Trophoblast cell (in vitro differentiated cells and primary cell): Measurements from ENCODE around the gene GIMAP8.

ENCODE experiments used
- DNase-seq, 2 donors: peaks; one replicate each; pipeline ENCODE4 v3.0.0-alpha.2; 2016
- H2AFZ ChIP-seq: 2 replicates; pipeline ENCODE4 v1.6.1; 2013; ENCODE audit warnings: low read length, moderate library complexity, mild to moderate bottlenecking; ENCODE audit not compliant: insufficient read depth, poor library complexity
- H2AK5ac ChIP-seq: 2 replicates; pipeline ENCODE4 v1.6.1; 2013; ENCODE audit warnings: mild to moderate bottlenecking, low read length
- H2BK120ac ChIP-seq: 2 replicates; pipeline ENCODE4 v1.6.1; 2013; ENCODE audit warnings: low read length, mild to moderate bottlenecking, moderate library complexity; ENCODE audit not compliant: insufficient read depth, poor library complexity
- H2BK12ac ChIP-seq: 2 replicates; pipeline ENCODE4 v1.6.1; 2013; ENCODE audit warnings: mild to moderate bottlenecking, low read length, moderate library complexity
- H2BK5ac ChIP-seq: 2 replicates; pipeline ENCODE4 v1.6.1; 2013; ENCODE audit warnings: low read length, low read depth, moderate library complexity, mild to moderate bottlenecking; ENCODE audit not compliant: poor library complexity
- H3K14ac ChIP-seq: 2 replicates; pipeline ENCODE4 v1.6.1; 2013; ENCODE audit warnings: mild to moderate bottlenecking, low read length
- H3K18ac ChIP-seq: 2 replicates; pipeline ENCODE4 v1.6.1; 2013; ENCODE audit warnings: mild to moderate bottlenecking, low read length
- H3K23ac ChIP-seq: 2 replicates; pipeline ENCODE4 v1.6.1; 2013; ENCODE audit warnings: low read length
- H3K27ac ChIP-seq: 2 replicates; pipeline ENCODE4 v1.5.1; 2013; ENCODE audit warnings: low read depth, mild to moderate bottlenecking, inconsistent platforms, low read length, moderate library complexity
- H3K27me3 ChIP-seq: 2 replicates; pipeline ENCODE4 v1.6.1; 2013; ENCODE audit warnings: inconsistent platforms, mild to moderate bottlenecking, low read length, moderate library complexity; ENCODE audit not compliant: insufficient read depth
- H3K36me3 ChIP-seq, 2 experiments: 1 replicate in 1 of 2; 2 replicates in 1 of 2; pipeline ENCODE4 v1.6.1; 2013; ENCODE audit warnings: low read length in 2 of 2, mild to moderate bottlenecking in 2 of 2, moderate library complexity in 1 of 2; ENCODE audit not compliant: insufficient read depth in 2 of 2, control insufficient read depth in 1 of 2
- H3K4ac ChIP-seq: 2 replicates; pipeline ENCODE4 v1.6.1; 2013; ENCODE audit warnings: low read depth, mild to moderate bottlenecking, low read length, moderate library complexity
- H3K4me1 ChIP-seq, 2 experiments: 1 replicate in 1 of 2; 2 replicates in 1 of 2; pipeline ENCODE4 v1.6.1; 2013; ENCODE audit warnings: low read length in 2 of 2, mild to moderate bottlenecking in 2 of 2, moderate library complexity in 1 of 2; ENCODE audit not compliant: insufficient read depth in 2 of 2, control insufficient read depth in 1 of 2
- H3K4me2 ChIP-seq: 2 replicates; pipeline ENCODE4 v1.6.1; 2013; ENCODE audit warnings: inconsistent platforms, mild to moderate bottlenecking, low read length, moderate library complexity
- H3K4me3 ChIP-seq: 2 replicates; pipeline ENCODE4 v1.5.1; 2013; ENCODE audit warnings: mild to moderate bottlenecking, low read depth, low read length, inconsistent platforms
- H3K79me1 ChIP-seq: one replicate; pipeline ENCODE4 v1.6.1; 2013; ENCODE audit warnings: low read length
- H3K79me2 ChIP-seq: 2 replicates; pipeline ENCODE4 v1.6.1; 2013; ENCODE audit warnings: low read length, mild to moderate bottlenecking; ENCODE audit not compliant: control insufficient read depth, insufficient read depth, poor library complexity
- H3K9ac ChIP-seq: 2 replicates; pipeline ENCODE4 v1.6.1; 2013; ENCODE audit warnings: mild to moderate bottlenecking, low read length
- H3K9me3 ChIP-seq: 2 replicates; pipeline ENCODE4 v1.6.1; 2013; ENCODE audit warnings: low read depth, mild to moderate bottlenecking, control low read depth, inconsistent platforms, low read length; ENCODE audit not compliant: insufficient read depth
- H4K12ac ChIP-seq: 2 replicates; pipeline ENCODE4 v1.6.1; 2013; ENCODE audit warnings: low read depth, mild to moderate bottlenecking, low read length, moderate library complexity
- H4K8ac ChIP-seq: 2 replicates; pipeline ENCODE4 v1.6.1; 2013; ENCODE audit warnings: low read depth, mild to moderate bottlenecking, low read length, moderate library complexity
- H4K91ac ChIP-seq: one replicate; pipeline ENCODE4 v1.6.1; 2013; ENCODE audit warnings: low read depth, mild to moderate bottlenecking, low read length, moderate library complexity
- WGBS: extraction: QIAGEN DNeasy Blood & Tissue Kit; methylation state at CpG from one replicate; pipeline ENCODE4 v1.1.7; 2013; ENCODE audit warnings: missing lambda C conversion rate; ENCODE audit not compliant: insufficient read length, insufficient coverage; ENCODE audit errors: extremely low coverage; 5-methylcytosine and 5-hydroxymethylcytosine counted together

The GIMAP8 gene

DNA sequence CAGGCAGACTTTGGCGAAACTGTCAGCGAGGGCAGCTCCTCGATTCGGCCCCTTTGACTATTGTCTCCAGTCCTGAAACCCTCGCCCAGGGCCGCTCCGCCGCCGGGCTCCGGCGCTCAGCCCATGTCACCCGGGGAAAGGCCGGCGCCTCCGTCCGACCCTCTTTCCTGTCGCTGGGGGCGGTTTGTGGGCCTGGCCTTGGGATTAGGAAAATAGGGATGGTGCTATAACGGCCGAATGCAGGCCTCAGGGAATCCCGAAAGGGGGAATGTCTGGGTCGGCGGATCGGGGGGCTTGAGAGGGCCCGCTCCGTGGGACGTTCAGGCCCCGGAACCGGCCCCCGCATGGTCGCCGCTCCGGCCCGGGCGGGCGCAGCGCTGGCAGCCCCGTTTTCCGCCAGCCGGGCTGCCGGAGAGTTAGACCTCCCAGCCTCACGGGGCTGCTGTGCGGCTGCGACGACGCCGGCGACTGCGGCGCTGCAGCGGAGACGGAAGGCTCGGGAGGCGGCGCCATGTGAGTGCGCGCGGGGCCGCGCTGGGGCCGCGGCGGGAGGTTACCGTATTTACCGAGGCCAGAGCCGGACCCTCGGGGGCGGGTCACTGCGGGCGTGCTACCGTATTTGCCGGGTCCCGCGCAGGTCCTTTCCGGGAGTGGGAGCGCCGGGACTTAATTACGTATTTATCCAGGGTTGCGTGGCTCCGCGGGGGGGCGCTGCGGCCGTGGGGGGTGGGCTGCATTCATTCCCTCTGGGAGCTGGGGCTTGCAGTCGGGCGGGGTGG is 45.4 kb upstream of the GIMAP8 start:
- peak overlapping the region; percentile 96 for H3K27ac ChIP-seq
- peaks cover 1% of the 10 kb centered on the region for H3K9me3 ChIP-seq
- H2AFZ ChIP-seq, result peak overlapping the region; percentile 88
- H2BK120ac ChIP-seq, result peak overlapping the region; percentile 98
- peaks cover 36% of the 10 kb centered on the region for H3K79me2 ChIP-seq
- H3K18ac ChIP-seq, result peak overlapping the region; percentile 78
- H3K14ac ChIP-seq, result peak overlapping the region; percentile 91
- peak overlapping the region; percentile 75 for H3K4me3 ChIP-seq
- peak overlapping the region; percentile 94 for H3K4ac ChIP-seq
- peak overlapping the region; percentile 56 for H3K4me2 ChIP-seq
- peaks cover 37 to 56% of the 10 kb centered on the region in 2 experiments for H3K4me1 ChIP-seq
- H2AK5ac ChIP-seq, result peak overlapping the region; percentile 99
- H3K36me3 ChIP-seq, result peaks cover 22 to 24% of the 10 kb centered on the region in 2 experiments
- DNase-seq, result peak; percentile 66 to 81
- peak overlapping the region; percentile 98 for H2BK5ac ChIP-seq
- peak overlapping the region; percentile 92 for H4K12ac ChIP-seq
- H3K9ac ChIP-seq, result peak overlapping the region; percentile 84
- peak overlapping the region; percentile 99 for H4K91ac ChIP-seq
- no CpG with 5 or more reads among the region's 86 CpGs for WGBS
- H3K27me3 ChIP-seq, result no peaks in the 10 kb centered on the region
- peaks cover 55% of the 10 kb centered on the region for H3K79me1 ChIP-seq
- H4K8ac ChIP-seq, result peak overlapping the region; percentile 95
- H3K23ac ChIP-seq, result no peak overlapping the region
- H2BK12ac ChIP-seq, result peak overlapping the region; percentile 78

- Histone ChIP-seq H4K8ac (peak overlapping the region; percentile 95), H3K36me3 (peaks cover 29 to 30% of the 10 kb centered on the region in 2 experiments), H3K27ac (peak overlapping the region; percentile 96), H3K23ac (no peak overlapping the region), H3K27me3 (no peaks in the 10 kb centered on the region), H3K4me2 (peak overlapping the region; percentile 56), H3K14ac (peak overlapping the region; percentile 91), H3K79me1 (peaks cover 56% of the 10 kb centered on the region), H3K4ac (peak overlapping the region; percentile 94), H2BK12ac (peak overlapping the region; percentile 48), H4K12ac (peak overlapping the region; percentile 92), H2BK120ac (peak overlapping the region; percentile 98), H2BK5ac (peak overlapping the region; percentile 32), H2AK5ac (peak overlapping the region; percentile 42), H2AFZ (peak overlapping the region; percentile 88), H3K79me2 (peaks cover 36% of the 10 kb centered on the region), H3K9ac (peak overlapping the region; percentile 44), H3K9me3 (peaks cover 1% of the 10 kb centered on the region), H3K4me3 (peak overlapping the region; percentile 75), H3K4me1 (peaks cover 37 to 53% of the 10 kb centered on the region in 2 experiments), H3K18ac (peak overlapping the region; percentile 78), H4K91ac (peak overlapping the region; percentile 99)
- DNase-seq, result peak in 1 of 2 donors; percentile 10
- WGBS, result no CpG with 5 or more reads among the region's 35 CpGs
These were observed 44.7 kb upstream of the GIMAP8 start for GRCh38 chr7:150405584-150406311.

DNA sequence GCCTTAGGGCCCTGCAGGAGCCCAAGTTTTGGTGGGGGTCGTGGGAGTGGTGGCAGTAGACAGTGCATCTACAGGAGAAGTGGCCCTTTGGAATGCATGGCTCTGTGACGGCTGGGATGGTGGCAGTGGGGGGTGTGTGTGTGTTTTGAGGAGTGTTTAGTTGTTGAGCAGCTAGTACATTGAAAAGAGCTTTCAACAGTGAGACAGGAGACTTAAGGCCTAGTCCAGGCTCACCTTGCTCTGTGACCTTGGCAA is 44.2 kb upstream of the GIMAP8 start:
- Histone ChIP-seq H3K4me1 (peaks cover 34 to 48% of the 10 kb centered on the region in 2 experiments), H2BK5ac (peak overlapping the region; percentile 32), H3K36me3 (peaks cover 32 to 34% of the 10 kb centered on the region in 2 experiments), H3K9ac (no peak overlapping the region), H4K12ac (peak overlapping the region; percentile 32), H2BK12ac (peak overlapping the region; percentile 48), H2BK120ac (peak overlapping the region; percentile 98), H3K4ac (peak overlapping the region; percentile 94), H3K4me2 (peak overlapping the region; percentile 56), H2AFZ (peak overlapping the region; percentile 11), H3K27me3 (no peaks in the 10 kb centered on the region), H3K9me3 (peaks cover 1% of the 10 kb centered on the region), H3K27ac (no peak overlapping the region), H3K4me3 (no peak overlapping the region), H3K23ac (no peak overlapping the region), H2AK5ac (peak overlapping the region; percentile 42), H4K8ac (peak overlapping the region; percentile 95), H3K79me2 (peaks cover 31% of the 10 kb centered on the region), H3K18ac (peak overlapping the region; percentile 78), H4K91ac (peak overlapping the region; percentile 99), H3K79me1 (peaks cover 51% of the 10 kb centered on the region), H3K14ac (peak overlapping the region; percentile 91)
- DNase-seq, result no peak
- no CpG with 5 or more reads among the region's 2 CpGs for WGBS

GRCh38 chr7:150406567-150407421 is 43.6 kb upstream of the GIMAP8 start:
- Histone ChIP-seq H3K4me2 (peak overlapping the region; percentile 56), H4K8ac (peak overlapping the region; percentile 95), H2BK120ac (peak overlapping the region; percentile 98), H3K4me1 (peaks cover 38 to 45% of the 10 kb centered on the region in 2 experiments), H3K18ac (peak overlapping the region; percentile 78), H3K9me3 (peaks cover 1% of the 10 kb centered on the region), H3K23ac (no peak overlapping the region), H3K79me1 (peaks cover 48% of the 10 kb centered on the region), H3K14ac (peak overlapping the region; percentile 91), H2BK5ac (peak overlapping the region; percentile 23), H2BK12ac (peak overlapping the region; percentile 67), H2AFZ (peak overlapping the region; percentile 11), H3K4me3 (no peak overlapping the region), H3K9ac (no peak overlapping the region), H2AK5ac (peak overlapping the region; percentile 42), H3K27me3 (no peaks in the 10 kb centered on the region), H4K12ac (peak overlapping the region; percentile 32), H3K4ac (peak overlapping the region; percentile 94), H4K91ac (peak overlapping the region; percentile 99), H3K27ac (no peak overlapping the region), H3K79me2 (peaks cover 31% of the 10 kb centered on the region), H3K36me3 (peaks cover 36 to 39% of the 10 kb centered on the region in 2 experiments)
- no CpG with 5 or more reads among the region's 10 CpGs for WGBS
- DNase-seq, result no peak
